Trophoblast cell (in vitro differentiated cells and primary cell): ENCODE results near the gene FAM222B.
"Not testable (repeated sequence)": the region's sequence is repeated elsewhere in the genome, so short reads cannot be mapped to it uniquely, and the experiment has no call there.

Experiments used
- DNase-seq, 2 donors: peaks; one replicate each; pipeline ENCODE4 v3.0.0-alpha.2; 2016
- H2AFZ ChIP-seq: 2 replicates; pipeline ENCODE4 v1.6.1; 2013; ENCODE audit warnings: low read length, moderate library complexity, mild to moderate bottlenecking; ENCODE audit not compliant: insufficient read depth, poor library complexity
- H2AK5ac ChIP-seq: 2 replicates; pipeline ENCODE4 v1.6.1; 2013; ENCODE audit warnings: mild to moderate bottlenecking, low read length
- H2BK120ac ChIP-seq: 2 replicates; pipeline ENCODE4 v1.6.1; 2013; ENCODE audit warnings: low read length, mild to moderate bottlenecking, moderate library complexity; ENCODE audit not compliant: insufficient read depth, poor library complexity
- H2BK12ac ChIP-seq: 2 replicates; pipeline ENCODE4 v1.6.1; 2013; ENCODE audit warnings: mild to moderate bottlenecking, low read length, moderate library complexity
- H2BK5ac ChIP-seq: 2 replicates; pipeline ENCODE4 v1.6.1; 2013; ENCODE audit warnings: low read length, low read depth, moderate library complexity, mild to moderate bottlenecking; ENCODE audit not compliant: poor library complexity
- H3K14ac ChIP-seq: 2 replicates; pipeline ENCODE4 v1.6.1; 2013; ENCODE audit warnings: mild to moderate bottlenecking, low read length
- H3K18ac ChIP-seq: 2 replicates; pipeline ENCODE4 v1.6.1; 2013; ENCODE audit warnings: mild to moderate bottlenecking, low read length
- H3K23ac ChIP-seq: 2 replicates; pipeline ENCODE4 v1.6.1; 2013; ENCODE audit warnings: low read length
- H3K27ac ChIP-seq: 2 replicates; pipeline ENCODE4 v1.5.1; 2013; ENCODE audit warnings: low read depth, mild to moderate bottlenecking, inconsistent platforms, low read length, moderate library complexity
- H3K27me3 ChIP-seq: 2 replicates; pipeline ENCODE4 v1.6.1; 2013; ENCODE audit warnings: inconsistent platforms, mild to moderate bottlenecking, low read length, moderate library complexity; ENCODE audit not compliant: insufficient read depth
- H3K36me3 ChIP-seq, 2 experiments: 1 replicate in 1 of 2; 2 replicates in 1 of 2; pipeline ENCODE4 v1.6.1; 2013; ENCODE audit warnings: low read length in 2 of 2, mild to moderate bottlenecking in 2 of 2, moderate library complexity in 1 of 2; ENCODE audit not compliant: insufficient read depth in 2 of 2, control insufficient read depth in 1 of 2
- H3K4ac ChIP-seq: 2 replicates; pipeline ENCODE4 v1.6.1; 2013; ENCODE audit warnings: low read depth, mild to moderate bottlenecking, low read length, moderate library complexity
- H3K4me1 ChIP-seq, 2 experiments: 1 replicate in 1 of 2; 2 replicates in 1 of 2; pipeline ENCODE4 v1.6.1; 2013; ENCODE audit warnings: low read length in 2 of 2, mild to moderate bottlenecking in 2 of 2, moderate library complexity in 1 of 2; ENCODE audit not compliant: insufficient read depth in 2 of 2, control insufficient read depth in 1 of 2
- H3K4me2 ChIP-seq: 2 replicates; pipeline ENCODE4 v1.6.1; 2013; ENCODE audit warnings: inconsistent platforms, mild to moderate bottlenecking, low read length, moderate library complexity
- H3K4me3 ChIP-seq: 2 replicates; pipeline ENCODE4 v1.5.1; 2013; ENCODE audit warnings: mild to moderate bottlenecking, low read depth, low read length, inconsistent platforms
- H3K79me1 ChIP-seq: one replicate; pipeline ENCODE4 v1.6.1; 2013; ENCODE audit warnings: low read length
- H3K79me2 ChIP-seq: 2 replicates; pipeline ENCODE4 v1.6.1; 2013; ENCODE audit warnings: low read length, mild to moderate bottlenecking; ENCODE audit not compliant: control insufficient read depth, insufficient read depth, poor library complexity
- H3K9ac ChIP-seq: 2 replicates; pipeline ENCODE4 v1.6.1; 2013; ENCODE audit warnings: mild to moderate bottlenecking, low read length
- H3K9me3 ChIP-seq: 2 replicates; pipeline ENCODE4 v1.6.1; 2013; ENCODE audit warnings: low read depth, mild to moderate bottlenecking, control low read depth, inconsistent platforms, low read length; ENCODE audit not compliant: insufficient read depth
- H4K12ac ChIP-seq: 2 replicates; pipeline ENCODE4 v1.6.1; 2013; ENCODE audit warnings: low read depth, mild to moderate bottlenecking, low read length, moderate library complexity
- H4K8ac ChIP-seq: 2 replicates; pipeline ENCODE4 v1.6.1; 2013; ENCODE audit warnings: low read depth, mild to moderate bottlenecking, low read length, moderate library complexity
- H4K91ac ChIP-seq: one replicate; pipeline ENCODE4 v1.6.1; 2013; ENCODE audit warnings: low read depth, mild to moderate bottlenecking, low read length, moderate library complexity
- WGBS: extraction: QIAGEN DNeasy Blood & Tissue Kit; methylation state at CpG from one replicate; pipeline ENCODE4 v1.1.7; 2013; ENCODE audit warnings: missing lambda C conversion rate; ENCODE audit not compliant: insufficient read length, insufficient coverage; ENCODE audit errors: extremely low coverage; 5-methylcytosine and 5-hydroxymethylcytosine counted together

Gene FAM222B

DNA sequence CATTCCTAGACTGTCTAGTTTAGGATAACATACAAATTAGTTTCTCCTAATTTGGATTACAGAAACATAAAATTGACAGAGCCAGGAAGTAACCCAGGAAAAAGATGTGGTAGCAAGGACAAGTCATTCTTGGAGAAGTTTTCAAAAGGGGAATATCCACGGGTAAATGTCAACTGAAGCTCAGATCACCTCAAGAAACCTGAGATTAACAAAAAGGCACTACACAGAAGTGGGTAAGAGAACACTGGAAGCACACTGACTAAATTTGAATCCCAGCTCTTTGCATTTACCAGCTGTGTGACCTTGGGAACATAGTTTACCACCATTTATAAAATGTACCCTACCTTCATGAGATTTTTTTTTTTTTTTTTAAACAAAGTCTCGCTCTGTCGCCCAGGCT lies 59.4 kb downstream of the FAM222B start:
- Histone ChIP-seq H4K8ac (no peak overlapping the region), H3K9ac (no peak overlapping the region), H2AK5ac (no peak overlapping the region), H3K23ac (no peak overlapping the region), H3K14ac (no peak overlapping the region), H3K4me1 (no peaks in the 10 kb centered on the region), H3K27ac (no peak overlapping the region), H3K79me2 (no peaks in the 10 kb centered on the region), H3K4me3 (no peak overlapping the region), H2BK12ac (no peak overlapping the region), H2BK120ac (no peak overlapping the region), H2AFZ (no peak overlapping the region), H3K4me2 (no peak overlapping the region), H3K18ac (no peak overlapping the region), H3K27me3 (no peaks in the 10 kb centered on the region), H3K4ac (no peak overlapping the region), H3K79me1 (no peaks in the 10 kb centered on the region), H3K36me3 (peaks cover 3 to 5% of the 10 kb centered on the region in 2 experiments), H4K12ac (no peak overlapping the region), H2BK5ac (no peak overlapping the region), H3K9me3 (no peaks in the 10 kb centered on the region), H4K91ac (no peak overlapping the region)
- no CpG with 5 or more reads among the region's 3 CpGs for WGBS
- no peak for DNase-seq

DNA sequence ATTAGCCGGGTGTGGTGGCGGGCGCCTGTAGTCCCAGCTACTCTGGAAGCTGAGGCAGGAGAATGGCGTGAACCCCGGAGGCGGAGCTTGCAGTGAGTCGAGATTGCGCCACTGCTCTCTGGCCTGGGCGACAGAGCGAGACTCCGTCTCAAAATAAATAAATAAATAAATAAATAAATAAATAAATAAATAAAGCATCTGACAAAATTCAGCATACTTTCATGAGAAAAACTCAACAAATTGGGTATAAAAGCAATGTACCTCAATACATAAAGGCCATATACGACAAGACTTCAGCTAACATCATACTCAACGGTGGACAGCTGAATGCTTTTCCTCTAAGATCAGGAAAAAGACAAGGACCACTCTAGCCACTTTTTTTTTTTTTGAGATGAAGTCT lies 63.0 kb downstream of the FAM222B start:
- not testable (repeated sequence) for H3K4me3 ChIP-seq, DNase-seq, H3K27me3 ChIP-seq, H3K79me1 ChIP-seq, H2BK12ac ChIP-seq, H3K79me2 ChIP-seq, H3K9ac ChIP-seq, H3K27ac ChIP-seq, H2AFZ ChIP-seq, H3K18ac ChIP-seq, H3K23ac ChIP-seq, H4K91ac ChIP-seq, H2BK120ac ChIP-seq, H4K8ac ChIP-seq, H3K9me3 ChIP-seq, H2BK5ac ChIP-seq, H2AK5ac ChIP-seq, H4K12ac ChIP-seq, H3K4me1 ChIP-seq, H3K4ac ChIP-seq, H3K14ac ChIP-seq, H3K4me2 ChIP-seq, H3K36me3 ChIP-seq
- WGBS = no CpG with 5 or more reads among the region's 13 CpGs

DNA sequence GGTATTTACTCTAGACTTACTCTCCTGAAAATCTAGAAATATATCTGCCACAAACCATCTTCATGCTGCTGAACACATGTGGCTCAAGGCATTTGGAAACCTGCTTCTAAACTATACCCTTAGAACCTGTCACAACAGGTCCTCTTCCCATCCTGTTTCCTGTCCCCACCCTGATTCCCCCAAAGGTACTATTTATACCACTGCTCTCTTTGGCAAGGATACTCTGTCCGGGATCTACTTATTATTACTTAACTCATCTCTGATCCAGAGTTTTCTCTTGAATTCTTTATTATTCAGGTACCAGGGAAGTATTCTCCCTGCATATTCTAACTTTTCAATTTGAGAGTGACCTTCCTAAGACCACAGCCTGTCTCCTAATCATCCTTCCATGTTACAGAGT lies 65.4 kb downstream of the FAM222B start:
- Histone ChIP-seq H2BK5ac (no peak overlapping the region), H3K27me3 (no peaks in the 10 kb centered on the region), H4K91ac (no peak overlapping the region), H3K36me3 (peaks cover 2 to 3% of the 10 kb centered on the region in 2 experiments), H2AFZ (no peak overlapping the region), H3K4me1 (no peaks in the 10 kb centered on the region), H3K4me3 (no peak overlapping the region), H4K12ac (no peak overlapping the region), H4K8ac (no peak overlapping the region), H3K18ac (no peak overlapping the region), H3K27ac (no peak overlapping the region), H3K79me1 (no peaks in the 10 kb centered on the region), H3K23ac (no peak overlapping the region), H3K14ac (no peak overlapping the region), H2AK5ac (no peak overlapping the region), H3K4me2 (no peak overlapping the region), H3K4ac (no peak overlapping the region), H2BK120ac (no peak overlapping the region), H2BK12ac (no peak overlapping the region), H3K9ac (no peak overlapping the region), H3K9me3 (no peaks in the 10 kb centered on the region), H3K79me2 (no peaks in the 10 kb centered on the region)
- DNase-seq = no peak
- WGBS = no CpG with 5 or more reads among the region's 1 CpG

DNA sequence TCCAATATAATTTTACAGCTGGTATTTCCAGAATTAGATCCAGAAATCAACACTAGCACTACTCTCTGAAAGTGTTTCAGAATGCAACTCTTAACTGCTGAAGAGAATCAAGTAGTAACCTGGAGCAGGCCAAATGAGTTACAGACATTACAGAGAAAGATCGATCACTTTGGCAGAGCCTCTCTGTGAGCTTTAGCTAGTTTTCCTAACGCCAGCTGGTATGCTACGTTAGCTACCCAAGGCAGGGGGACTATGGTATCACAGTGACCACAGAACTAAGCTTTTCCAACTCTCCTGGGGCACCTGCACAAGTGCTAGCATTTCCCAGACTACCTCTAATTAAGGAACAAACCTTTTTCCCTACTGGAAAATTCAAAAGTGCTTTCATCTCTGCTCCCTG lies 68.4 kb downstream of the FAM222B start:
- Histone ChIP-seq H3K79me1 (no peaks in the 10 kb centered on the region), H3K4me2 (no peak overlapping the region), H2AK5ac (no peak overlapping the region), H3K9me3 (no peaks in the 10 kb centered on the region), H3K23ac (no peak overlapping the region), H2AFZ (no peak overlapping the region), H3K27me3 (no peaks in the 10 kb centered on the region), H4K8ac (no peak overlapping the region), H3K9ac (no peak overlapping the region), H4K91ac (no peak overlapping the region), H2BK12ac (no peak overlapping the region), H2BK120ac (no peak overlapping the region), H3K79me2 (no peaks in the 10 kb centered on the region), H3K4ac (no peak overlapping the region), H3K14ac (no peak overlapping the region), H2BK5ac (no peak overlapping the region), H4K12ac (no peak overlapping the region), H3K36me3 (no peaks in the 10 kb centered on the region), H3K18ac (no peak overlapping the region), H3K27ac (no peak overlapping the region), H3K4me1 (no peaks in the 10 kb centered on the region), H3K4me3 (no peak overlapping the region)
- no peak for DNase-seq
- WGBS = no CpG with 5 or more reads among the region's 3 CpGs
